GM19468 (cell line): ENCODE data around the gene NANOS1.
A peak's percentile ranks its signal among the peaks of the same experiment; 100 is the strongest.

Source experiments
- ATAC-seq: cut with Tn5 transposase; IDR thresholded peaks from one replicate; pipeline ENCODE4 v1.9.1; 2021; ENCODE audit warnings: mild to moderate bottlenecking, moderate library complexity, moderate number of reproducible peaks; ENCODE audit not compliant: unreplicated experiment; ENCODE audit errors: extremely low read depth

Gene NANOS1

GRCh38 chr10:119029613-119030420, at the start of gene NANOS1:
NANOS1 (plus strand) TSS chr10:119029714; CDS start chr10:119029802, 88 bp downstream.
- ATAC-seq = peak; percentile 5

GRCh38 chr10:118980135-118980865, 49.2 kb upstream of the NANOS1 start:
- no peak for ATAC-seq

- ATAC-seq = no peak
These were observed 48.6 kb upstream of the NANOS1 start for GRCh38 chr10:118980870-118981269.

- ATAC-seq = no peak
These were observed 47.6 kb upstream of the NANOS1 start for GRCh38 chr10:118981946-118982345.

- no peak for ATAC-seq
These were observed 47.1 kb upstream of the NANOS1 start for GRCh38 chr10:118982366-118982765.

- ATAC-seq = no peak
These were observed 46.3 kb upstream of the NANOS1 start for GRCh38 chr10:118983263-118983662.

GRCh38 chr10:118985576-118985975, 43.9 kb upstream of the NANOS1 start:
- no peak for ATAC-seq

- peak; percentile 85 for ATAC-seq
These were observed 42.4 kb upstream of the NANOS1 start for GRCh38 chr10:118986815-118987790.

GRCh38 chr10:118990326-118990725, 39.2 kb upstream of the NANOS1 start:
- no peak for ATAC-seq

GRCh38 chr10:118992496-118992895, 37.0 kb upstream of the NANOS1 start:
- ATAC-seq = no peak

GRCh38 chr10:118993214-118993613, 36.3 kb upstream of the NANOS1 start:
- no peak for ATAC-seq

- no peak for ATAC-seq
These were observed 35.2 kb upstream of the NANOS1 start for GRCh38 chr10:118994321-118994720.

- ATAC-seq = no peak
These were observed 33.8 kb upstream of the NANOS1 start for GRCh38 chr10:118995739-118996138.

- no peak for ATAC-seq
These were observed 32.1 kb upstream of the NANOS1 start for GRCh38 chr10:118997379-118997778.

GRCh38 chr10:118998183-118998582, 31.3 kb upstream of the NANOS1 start:
- no peak for ATAC-seq

GRCh38 chr10:119001717-119002500, 27.6 kb upstream of the NANOS1 start:
- no peak for ATAC-seq

GRCh38 chr10:119003572-119004289, 25.8 kb upstream of the NANOS1 start:
- no peak for ATAC-seq

- no peak for ATAC-seq
These were observed 24.0 kb upstream of the NANOS1 start for GRCh38 chr10:119005362-119006043.
